HG03521 (cell line): ENCODE results near the gene UGT1A8.

Source experiments
- ATAC-seq: cut with Tn5 transposase; IDR thresholded peaks from one replicate; pipeline ENCODE4 v1.9.1; 2021; ENCODE audit warnings: mild to moderate bottlenecking, moderate library complexity; ENCODE audit not compliant: unreplicated experiment

UGT1A8 gene

DNA sequence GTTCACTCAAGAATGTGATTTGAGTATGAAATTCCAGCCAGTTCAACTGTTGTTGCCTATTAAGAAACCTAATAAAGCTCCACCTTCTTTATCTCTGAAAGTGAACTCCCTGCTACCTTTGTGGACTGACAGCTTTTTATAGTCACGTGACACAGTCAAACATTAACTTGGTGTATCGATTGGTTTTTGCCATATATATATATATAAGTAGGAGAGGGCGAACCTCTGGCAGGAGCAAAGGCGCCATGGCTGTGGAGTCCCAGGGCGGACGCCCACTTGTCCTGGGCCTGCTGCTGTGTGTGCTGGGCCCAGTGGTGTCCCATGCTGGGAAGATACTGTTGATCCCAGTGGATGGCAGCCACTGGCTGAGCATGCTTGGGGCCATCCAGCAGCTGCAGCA, 142.6 kb downstream of the UGT1A8 start, which contains the start of gene UGT1A1:
TSS of gene UGT1A1 (plus strand) at position 228 of the 400 bp plus-strand sequence. CDS start at position 246, 18 bp downstream.
- no peak for ATAC-seq

DNA sequence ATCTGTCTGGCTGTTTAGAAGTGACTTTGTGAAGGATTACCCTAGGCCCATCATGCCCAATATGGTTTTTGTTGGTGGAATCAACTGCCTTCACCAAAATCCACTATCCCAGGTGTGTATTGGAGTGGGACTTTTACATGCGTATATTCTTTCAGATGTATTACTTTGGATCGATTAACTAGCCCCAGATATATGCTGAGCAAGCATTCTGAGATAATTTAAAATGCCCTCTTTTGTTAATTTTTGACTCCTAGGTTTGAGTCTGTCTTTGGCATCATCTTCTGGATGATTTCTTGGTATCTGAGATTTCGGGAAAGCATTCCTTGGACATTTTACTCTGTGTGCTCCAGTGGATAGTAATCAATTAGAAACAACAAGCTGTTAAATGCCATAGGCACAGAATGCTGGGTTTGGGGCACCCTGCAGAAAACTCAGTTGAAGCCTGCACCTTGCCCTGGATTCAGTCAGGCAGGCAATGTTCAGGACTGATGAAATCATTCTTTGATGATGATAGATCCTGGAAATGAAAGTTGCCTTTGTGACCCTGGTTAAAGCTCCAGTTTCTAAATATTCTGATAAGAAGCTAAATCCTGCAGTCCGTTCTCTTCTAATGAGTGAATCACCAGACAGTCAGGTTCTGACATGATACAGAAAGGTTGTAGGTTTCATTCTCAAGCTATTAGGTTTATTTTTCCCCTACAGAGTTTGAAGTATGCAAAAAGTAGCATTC, 143.8 kb downstream of the UGT1A8 start:
- ATAC-seq, result no peak

DNA sequence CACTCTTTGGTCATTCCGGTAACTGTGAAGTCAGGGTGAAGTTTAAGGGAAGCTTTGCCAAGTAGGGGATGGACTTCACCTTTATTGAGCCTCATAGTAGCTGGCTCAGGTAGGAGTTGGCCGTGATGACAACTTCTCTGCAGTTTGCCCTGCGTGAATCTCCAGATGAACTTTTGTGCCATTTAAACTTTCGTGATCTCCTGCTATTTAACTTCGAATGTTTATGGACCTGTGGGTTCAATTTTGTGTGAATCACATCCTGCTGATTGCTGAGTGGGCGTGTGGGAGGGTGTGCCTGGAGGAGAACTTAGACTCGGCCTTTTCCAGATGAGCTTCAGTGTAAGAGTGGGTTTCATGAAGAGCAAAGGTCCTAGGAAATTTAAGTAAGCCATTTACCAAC, 146.8 kb downstream of the UGT1A8 start:
- ATAC-seq, result no peak

DNA sequence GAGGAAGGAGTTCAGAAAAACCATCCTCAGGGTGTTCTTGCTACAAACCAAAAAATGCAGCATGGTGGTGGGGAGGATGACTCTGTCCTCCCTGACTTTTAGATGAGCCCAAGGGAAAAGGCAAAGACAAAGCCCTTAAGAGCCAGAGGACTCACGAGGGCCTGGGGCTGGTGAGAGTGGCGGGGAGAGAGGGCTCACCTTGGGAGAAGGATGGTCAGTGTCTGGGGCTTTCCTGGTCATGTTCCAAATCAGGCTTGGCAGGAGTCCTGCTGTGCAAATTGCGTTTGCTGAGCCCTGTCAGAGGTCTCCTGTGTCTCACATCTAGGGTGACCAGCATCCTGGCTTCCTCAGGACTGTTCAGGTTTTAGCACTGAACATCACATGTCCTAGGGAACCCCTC, 147.3 kb downstream of the UGT1A8 start:
- no peak for ATAC-seq

DNA sequence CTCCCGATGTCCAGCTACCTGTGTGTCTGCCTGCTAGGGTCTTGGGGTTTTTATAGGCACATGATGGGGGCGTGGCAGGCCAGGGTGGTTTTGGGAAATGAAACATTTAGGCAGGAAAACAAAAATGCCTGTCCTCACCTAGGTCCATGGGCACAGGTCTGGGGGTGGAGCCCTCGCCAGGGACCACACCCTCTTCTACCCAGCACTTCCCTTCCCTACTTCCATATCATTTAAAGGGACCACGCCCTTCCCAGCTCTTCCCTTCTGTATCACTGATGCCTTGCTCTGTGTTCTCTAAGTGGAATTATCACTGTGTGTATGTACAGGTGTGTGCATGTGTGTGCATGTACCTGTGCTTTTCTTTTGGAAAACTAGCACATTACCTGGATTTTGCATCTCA, 149.0 kb downstream of the UGT1A8 start:
- ATAC-seq, result no peak

DNA sequence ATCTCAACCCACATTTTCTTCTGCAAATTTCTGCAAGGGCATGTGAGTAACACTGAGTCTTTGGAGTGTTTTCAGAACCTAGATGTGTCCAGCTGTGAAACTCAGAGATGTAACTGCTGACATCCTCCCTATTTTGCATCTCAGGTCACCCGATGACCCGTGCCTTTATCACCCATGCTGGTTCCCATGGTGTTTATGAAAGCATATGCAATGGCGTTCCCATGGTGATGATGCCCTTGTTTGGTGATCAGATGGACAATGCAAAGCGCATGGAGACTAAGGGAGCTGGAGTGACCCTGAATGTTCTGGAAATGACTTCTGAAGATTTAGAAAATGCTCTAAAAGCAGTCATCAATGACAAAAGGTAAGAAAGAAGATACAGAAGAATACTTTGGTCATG, 150.6 kb downstream of the UGT1A8 start:
- ATAC-seq, result no peak

DNA sequence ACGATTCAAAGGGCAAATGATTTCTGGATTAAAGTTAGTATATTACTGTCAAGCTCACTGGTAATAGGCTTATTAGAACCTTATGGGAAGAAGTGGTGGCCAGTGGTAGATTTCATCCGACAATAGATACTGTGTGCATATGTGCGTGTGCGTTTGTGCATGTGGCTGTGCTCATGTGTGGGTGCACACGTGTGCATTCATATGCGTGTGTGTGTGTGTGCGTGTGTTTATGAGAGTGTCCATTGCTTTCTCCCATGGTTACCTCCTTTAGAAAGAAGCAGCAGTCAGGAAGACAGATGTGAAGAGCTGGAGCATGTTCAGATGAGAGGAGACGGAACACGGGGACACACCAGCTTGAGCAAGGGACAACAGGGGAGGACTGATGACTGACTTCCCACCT, 151.8 kb downstream of the UGT1A8 start:
- ATAC-seq, result no peak

DNA sequence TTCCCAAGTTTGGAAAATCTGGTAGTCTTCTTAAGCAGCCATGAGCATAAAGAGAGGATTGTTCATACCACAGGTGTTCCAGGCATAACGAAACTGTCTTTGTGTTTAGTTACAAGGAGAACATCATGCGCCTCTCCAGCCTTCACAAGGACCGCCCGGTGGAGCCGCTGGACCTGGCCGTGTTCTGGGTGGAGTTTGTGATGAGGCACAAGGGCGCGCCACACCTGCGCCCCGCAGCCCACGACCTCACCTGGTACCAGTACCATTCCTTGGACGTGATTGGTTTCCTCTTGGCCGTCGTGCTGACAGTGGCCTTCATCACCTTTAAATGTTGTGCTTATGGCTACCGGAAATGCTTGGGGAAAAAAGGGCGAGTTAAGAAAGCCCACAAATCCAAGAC, 154.7 kb downstream of the UGT1A8 start:
- ATAC-seq, result no peak

DNA sequence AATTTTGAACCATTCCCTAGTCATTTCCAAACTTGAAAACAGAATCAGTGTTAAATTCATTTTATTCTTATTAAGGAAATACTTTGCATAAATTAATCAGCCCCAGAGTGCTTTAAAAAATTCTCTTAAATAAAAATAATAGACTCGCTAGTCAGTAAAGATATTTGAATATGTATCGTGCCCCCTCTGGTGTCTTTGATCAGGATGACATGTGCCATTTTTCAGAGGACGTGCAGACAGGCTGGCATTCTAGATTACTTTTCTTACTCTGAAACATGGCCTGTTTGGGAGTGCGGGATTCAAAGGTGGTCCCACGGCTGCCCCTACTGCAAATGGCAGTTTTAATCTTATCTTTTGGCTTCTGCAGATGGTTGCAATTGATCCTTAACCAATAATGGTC, 155.2 kb downstream of the UGT1A8 start:
- no peak for ATAC-seq

DNA sequence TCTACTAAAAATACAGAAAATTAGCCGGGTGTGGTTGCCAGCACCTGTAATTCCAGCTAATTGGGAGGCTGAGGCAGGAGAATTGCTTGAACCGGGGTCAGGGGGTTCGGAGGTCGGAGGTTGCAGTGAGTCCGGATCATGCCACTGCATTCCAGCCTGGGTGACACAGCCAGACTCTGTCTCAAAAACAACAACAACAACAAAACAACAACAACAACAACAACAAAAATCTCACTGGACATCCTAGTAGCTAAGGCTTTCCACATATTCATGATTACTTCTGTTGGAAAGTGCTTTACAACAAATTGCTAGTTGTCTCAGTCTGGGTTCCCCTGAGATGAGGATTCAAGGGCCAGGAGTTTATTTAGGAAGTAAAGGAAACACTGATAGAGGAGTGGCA, 156.4 kb downstream of the UGT1A8 start:
- no peak for ATAC-seq

DNA sequence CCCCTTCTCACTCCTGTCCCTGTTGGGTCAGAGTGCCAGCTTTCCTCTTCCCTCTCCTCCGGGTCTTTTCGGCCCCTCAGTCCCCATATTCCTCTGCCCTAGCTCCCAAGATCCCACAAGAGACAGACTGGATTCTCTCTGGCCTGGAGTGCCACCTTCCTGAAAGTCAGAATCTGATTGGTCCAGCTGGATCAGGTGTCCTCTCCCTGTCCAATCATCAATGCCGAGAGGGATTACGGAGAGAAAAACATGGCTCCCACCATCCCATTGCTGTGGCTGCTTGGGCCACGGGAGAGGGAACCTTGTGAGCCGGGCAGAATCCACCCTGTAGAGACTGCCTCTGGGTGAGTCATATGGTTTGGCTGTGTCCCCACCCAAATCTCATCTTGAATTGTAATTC, 158.0 kb downstream of the UGT1A8 start:
- no peak for ATAC-seq

DNA sequence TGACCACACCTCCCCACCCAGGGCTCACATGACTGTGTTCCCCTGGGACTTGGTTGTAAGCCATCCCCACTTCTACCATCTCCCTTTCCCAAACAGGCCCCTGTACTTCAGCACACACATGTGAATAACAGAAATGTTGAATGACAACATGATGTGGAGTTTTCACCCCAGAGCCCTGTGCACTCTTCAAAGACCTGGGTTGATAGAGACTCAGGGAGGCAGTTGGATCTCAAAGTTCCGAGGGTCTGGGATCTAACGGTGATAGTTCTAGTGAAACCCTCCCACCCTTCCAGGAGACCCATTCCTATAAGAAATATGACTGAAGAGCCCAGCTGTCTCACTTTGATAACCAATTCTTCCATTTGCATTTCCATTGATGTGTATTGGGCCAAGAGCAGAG, 160.6 kb downstream of the UGT1A8 start, which contains the start of gene MROH2A:
TSS of gene MROH2A (plus strand) at position 301 of the 400 bp plus-strand sequence. CDS start 1,029 bp downstream, outside the sequence.
- no peak for ATAC-seq

DNA sequence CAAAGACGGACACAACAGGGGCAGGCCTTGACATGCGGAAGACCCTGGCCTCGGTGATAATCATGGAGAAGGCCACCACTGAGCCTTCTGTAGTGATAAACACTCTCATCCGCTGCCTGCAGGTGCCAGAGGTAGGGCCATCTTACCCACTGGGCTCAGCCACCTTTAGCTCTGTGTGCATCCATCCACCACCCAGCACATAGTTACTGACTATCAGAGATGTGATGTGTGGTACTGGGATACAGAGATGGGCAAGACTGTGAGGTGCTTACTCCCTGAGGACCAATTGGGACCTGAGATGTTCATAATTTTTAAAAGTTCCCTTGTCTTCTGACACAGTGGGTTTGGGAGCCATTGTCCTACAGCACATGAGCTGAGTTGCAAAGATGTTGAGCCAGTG, 162.3 kb downstream of the UGT1A8 start:
- ATAC-seq, result no peak

DNA sequence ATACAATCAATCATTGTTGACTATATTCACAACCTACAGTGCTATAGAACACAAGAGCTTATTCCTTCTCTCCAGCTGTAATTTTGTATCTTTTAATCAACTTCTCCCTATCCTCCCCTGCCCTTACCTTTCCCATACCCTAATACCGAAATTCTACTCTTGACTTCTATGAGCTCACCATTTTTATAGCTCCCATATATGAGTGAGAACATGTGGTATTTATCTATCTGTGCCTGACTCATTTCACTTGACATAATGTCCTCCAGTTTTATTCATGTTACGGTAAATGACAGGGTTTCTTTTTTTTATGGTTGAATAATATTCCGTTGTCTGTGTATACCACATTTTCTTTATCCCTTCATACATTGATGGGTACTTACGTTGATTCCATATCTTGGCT, 163.3 kb downstream of the UGT1A8 start:
- no peak for ATAC-seq

DNA sequence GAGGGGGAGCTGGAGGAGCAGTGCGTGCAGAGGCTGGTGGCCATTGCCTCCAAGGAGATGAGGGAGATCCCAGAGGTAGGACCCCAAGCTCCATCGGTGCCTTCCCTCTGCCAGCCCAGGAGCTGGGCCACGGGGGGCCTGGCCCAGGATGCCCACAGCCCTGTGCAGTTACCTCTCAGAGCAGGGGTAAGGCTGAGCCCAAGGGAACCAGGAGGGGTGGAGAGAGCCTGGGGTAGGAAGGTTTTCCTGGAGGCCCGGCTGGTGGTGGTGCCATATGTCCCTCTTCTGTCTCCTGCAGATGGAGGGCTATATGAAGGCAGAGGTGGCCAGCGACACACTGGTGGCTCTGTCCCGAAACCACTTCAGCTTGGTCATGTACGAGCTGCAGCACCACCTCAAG, 172.1 kb downstream of the UGT1A8 start:
- no peak for ATAC-seq

DNA sequence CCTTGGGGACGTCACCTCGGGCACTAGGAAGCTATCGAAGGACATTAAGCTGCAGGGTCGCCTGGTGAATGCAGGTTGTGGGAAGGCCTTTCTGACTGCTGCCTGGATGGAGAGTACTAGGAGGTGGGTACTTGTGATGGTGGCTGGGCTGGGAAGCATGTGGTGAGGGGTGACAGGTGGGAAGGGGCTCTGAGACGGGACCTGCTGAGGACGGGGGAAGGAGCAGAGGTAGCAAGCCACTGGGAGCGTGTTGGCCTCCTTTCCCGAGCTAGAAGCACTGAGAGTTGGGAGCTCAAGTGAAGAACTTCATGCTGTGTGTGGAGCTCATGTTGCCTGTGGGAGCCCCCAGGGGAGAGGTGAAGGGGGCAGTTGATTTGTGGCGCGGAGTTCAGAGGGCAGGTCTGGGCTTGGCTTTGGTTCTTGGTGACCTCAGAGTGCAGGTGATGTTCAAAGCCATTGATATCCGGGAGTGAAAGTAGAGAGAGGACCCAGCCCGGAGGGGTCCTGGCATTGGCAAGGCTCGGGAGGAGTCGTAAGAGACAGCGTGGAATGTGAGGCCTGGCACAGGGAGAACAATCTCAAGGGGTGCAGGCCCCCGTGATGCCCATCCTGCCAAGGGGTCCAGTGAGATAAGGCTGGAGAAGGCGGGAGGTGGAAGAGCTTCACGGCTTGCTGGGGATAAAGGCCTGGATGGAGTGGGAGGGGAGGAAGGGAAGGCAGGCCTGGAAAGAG, 173.9 kb downstream of the UGT1A8 start:
- no peak for ATAC-seq

DNA sequence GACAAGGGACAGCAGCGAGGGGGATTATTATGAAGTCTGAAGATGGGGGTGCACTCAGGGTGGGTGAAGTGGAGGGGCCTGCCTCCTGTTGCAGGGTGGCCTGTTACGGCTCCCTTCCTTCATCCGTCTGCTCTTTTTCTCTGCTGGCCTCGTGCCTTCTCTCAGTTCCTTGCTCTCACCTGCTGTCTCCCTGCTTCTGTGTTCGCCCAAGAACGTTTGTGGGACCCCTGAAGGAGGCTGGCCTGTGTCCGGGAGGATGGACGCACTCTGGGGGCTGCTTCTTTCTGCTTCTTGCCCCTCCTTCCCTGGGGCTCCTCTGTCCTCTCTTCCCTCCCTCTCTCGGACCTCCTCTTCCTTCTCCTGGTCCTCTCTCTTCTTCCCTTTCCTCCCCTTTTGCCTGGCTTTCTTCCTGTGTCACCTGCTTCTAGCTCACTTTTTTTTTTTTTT, 174.5 kb downstream of the UGT1A8 start:
- no peak for ATAC-seq

DNA sequence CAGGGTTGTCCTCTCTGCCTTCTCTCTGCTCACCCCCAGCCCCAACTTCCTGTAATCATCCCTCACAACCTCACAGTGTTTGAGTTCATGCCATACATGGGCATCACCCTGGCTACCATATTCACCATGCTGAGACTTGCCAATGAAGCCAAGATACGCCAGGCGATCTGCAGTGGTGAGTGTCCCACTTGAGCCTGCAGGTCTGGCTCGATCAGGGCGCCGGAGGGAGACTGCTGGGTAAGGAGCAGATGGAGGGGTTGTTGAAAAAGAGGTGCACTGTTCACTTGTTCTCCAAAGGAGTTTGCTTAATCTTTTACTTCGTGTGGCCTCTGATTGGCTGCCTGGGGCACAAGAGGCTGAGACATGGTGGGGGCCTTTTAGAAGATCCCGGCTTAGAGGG, 175.3 kb downstream of the UGT1A8 start:
- ATAC-seq, result no peak

DNA sequence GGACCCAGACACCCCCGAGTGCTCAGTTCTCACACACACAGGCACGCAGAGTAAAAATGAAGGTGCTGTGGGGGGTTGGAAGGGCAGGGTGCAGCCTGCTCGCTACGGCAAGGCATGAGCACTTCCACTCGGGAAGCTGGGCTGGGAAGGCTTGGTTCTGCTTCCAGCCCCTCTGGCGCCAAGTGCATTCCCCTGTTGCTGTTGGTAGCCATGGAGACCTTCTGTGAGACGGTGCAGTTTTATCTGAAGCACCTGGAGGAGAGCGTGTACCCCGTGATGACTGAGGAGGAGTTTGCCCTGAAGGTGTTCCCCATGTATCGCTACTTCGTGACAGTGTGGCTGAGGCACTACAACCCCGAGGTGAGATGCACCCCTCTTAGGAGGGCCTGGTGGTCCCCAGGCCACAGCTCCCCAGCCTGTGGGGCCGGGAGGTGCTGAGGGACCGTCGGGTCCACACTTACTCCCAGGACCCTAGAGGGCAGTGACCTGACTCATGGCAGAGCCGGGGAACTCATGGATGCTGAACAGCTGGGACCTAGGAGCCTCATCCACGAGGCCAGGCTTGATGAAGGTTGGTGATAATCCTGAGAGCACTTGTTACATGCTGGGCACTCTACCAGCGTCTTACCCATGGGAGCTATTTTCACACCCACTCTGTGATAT, 176.2 kb downstream of the UGT1A8 start:
- no peak for ATAC-seq

DNA sequence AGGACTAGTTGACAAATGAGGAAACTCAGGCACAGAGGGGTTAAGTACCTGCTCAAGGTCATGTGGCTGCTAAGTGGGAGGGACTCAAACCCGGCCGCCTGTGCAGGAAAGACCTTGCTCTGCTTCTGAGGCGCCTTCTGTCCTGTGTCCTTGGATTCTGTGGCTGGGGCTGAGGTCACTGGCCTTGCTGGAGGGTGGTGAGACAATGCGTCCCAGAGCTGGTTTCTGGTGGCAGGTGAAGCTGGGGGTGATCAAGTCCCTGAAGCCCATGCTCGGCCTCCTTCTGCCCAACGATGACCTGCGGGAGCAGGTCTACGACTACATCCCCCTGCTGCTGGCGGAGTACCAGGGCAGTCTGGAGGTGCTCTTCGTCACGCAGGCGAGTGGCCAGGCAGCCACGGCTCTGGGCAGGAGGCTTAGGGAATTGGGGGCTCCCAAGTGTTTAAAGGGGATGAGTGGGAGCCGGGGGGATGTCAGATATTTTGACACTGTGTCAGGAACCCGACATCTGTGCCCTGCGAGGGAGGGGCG, 176.8 kb downstream of the UGT1A8 start:
- ATAC-seq, result no peak

DNA sequence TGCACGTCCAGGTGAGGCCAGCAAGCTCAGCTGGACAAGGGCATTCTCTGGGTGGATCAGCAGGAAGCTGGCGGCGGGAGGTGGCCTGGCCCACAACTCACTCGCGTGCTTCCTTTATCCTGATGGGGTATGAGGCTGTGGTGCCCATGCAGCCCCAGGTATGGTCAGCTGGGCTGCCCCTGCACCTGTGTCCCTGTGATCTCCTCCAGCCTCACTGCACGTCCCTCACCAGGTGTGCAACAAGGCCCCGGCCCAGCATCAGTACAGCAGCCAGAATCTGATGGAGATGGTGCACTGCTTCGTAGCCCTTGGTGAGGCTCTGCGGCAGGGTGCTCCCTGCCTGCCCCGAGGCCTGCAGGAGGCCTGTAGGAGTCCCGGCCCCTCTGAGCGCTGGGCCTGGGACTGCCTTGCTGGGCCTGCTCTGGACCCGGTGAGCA, 178.3 kb downstream of the UGT1A8 start:
- no peak for ATAC-seq
